Transverse colon (tissue), 4 donors: Measurements from ENCODE around the gene SEPTIN7. TPM values are rescaled to one million over a fixed set of nuclear protein-coding genes. Genes with fewer than 3 reads are reported as not detected.

Experiments
- DNase-seq: peaks from one replicate; pipeline ENCODE4 v3.0.0-alpha.2; 2019
- H3K27ac ChIP-seq, 4 donors: fragments of 200-600 bp; sonication (generic); 2 replicates each; pipeline ENCODE4 v1.5.1; 2016 to 2018; ENCODE audit warnings: inconsistent platforms in 4 of 4
- H3K27me3 ChIP-seq: fragments of 200-600 bp; sonication (generic); 2 replicates; pipeline ENCODE4 v1.5.1; 2017; ENCODE audit warnings: inconsistent platforms
- H3K36me3 ChIP-seq, 4 donors: fragments of 200-600 bp; sonication (generic); 2 replicates each; pipeline ENCODE4 v1.5.1; 2017 to 2019; ENCODE audit warnings: inconsistent platforms in 4 of 4
- H3K4me1 ChIP-seq, 4 donors: fragments of 200-600 bp; sonication (generic); 2 replicates each; pipeline ENCODE4 v1.5.1; 2017 to 2020; ENCODE audit warnings: inconsistent platforms in 4 of 4
- H3K4me3 ChIP-seq, 4 donors: fragments of 200-600 bp; sonication (generic); 1 replicate in 1 of 4; 2 replicates in 3 of 4; pipeline versions ENCODE4 v1.5.1 to v1.6.1; 2017 to 2019; ENCODE audit warnings: inconsistent platforms in 4 of 4
- H3K9me3 ChIP-seq, 2 donors: fragments of 200-600 bp; sonication (generic); 2 replicates each; pipeline ENCODE4 v1.5.1; 2017 to 2019; ENCODE audit warnings: inconsistent platforms in 2 of 2
- EP300 ChIP-seq: sonication (generic); formaldehyde crosslinking; IDR thresholded peaks from one replicate; pipeline ENCODE4 v1.6.1; 2017; ENCODE audit warnings: antibody characterized with exemption, low read depth
- POLR2A ChIP-seq: fragments of 450-650 bp; IDR thresholded peaks from one replicate; pipeline ENCODE4 v1.6.1; 2016; ENCODE audit warnings: antibody characterized with exemption, mild to moderate bottlenecking, moderate library complexity
- POLR2AphosphoS5 ChIP-seq, 3 donors: sonication (generic); formaldehyde crosslinking; IDR thresholded peaks; one replicate each; pipeline ENCODE4 v1.6.1; 2016; ENCODE audit warnings: antibody characterized with exemption in 3 of 3
- WGBS, 2 donors: methylation state at CpG; one replicate each; pipeline ENCODE4 v1.1.5; 2018; ENCODE audit warnings: low coverage in 1 of 2; 5-methylcytosine and 5-hydroxymethylcytosine counted together
- in situ Hi-C, 4 donors: fragments of 200-750 bp; cut with MboI; loops; one replicate each; pipeline versions ENCODE4 v1.15.0 to v1.15.1; 2017; ENCODE audit warnings: low sequenced_read_pairs in 3 of 4, low pct_ligation_motif_present in 1 of 4, low pct_unique_long_range_greater_than_20kb in 1 of 4
- intact Hi-C: fragments of 100-400 bp; cut with DNase I; formaldehyde crosslinking; loops from one replicate; pipeline ENCODE4 v1.15.1; 2023; ENCODE audit warnings: low total_unique reads
- total RNA-seq, 4 donors: library from RNA; depleted of rRNA; stranded (reverse); fragments of >200 nt; gene quantifications; one replicate each; pipeline ENCODE4 v1.1.0, GENCODE V29; 2016
- TF ChIP-seq, protein P1 (sequence below), 5 experiments: fragments of 200-600 bp in 3 of 5; fragments of 450-650 bp in 2 of 5; sonication (generic) in 3 of 5; IDR thresholded peaks; 1 replicate in 2 of 5; 2 replicates in 3 of 5; pipeline ENCODE4 v1.5.1; 2016 to 2017; ENCODE audit warnings: antibody characterized with exemption in 5 of 5, inconsistent platforms in 3 of 5, mild to moderate bottlenecking in 2 of 5, moderate library complexity in 1 of 5

SEPTIN7 gene
- total RNA-seq, 4 donors from 2014 or later, result 73.2 to 131 (median 101) TPM

DNA sequence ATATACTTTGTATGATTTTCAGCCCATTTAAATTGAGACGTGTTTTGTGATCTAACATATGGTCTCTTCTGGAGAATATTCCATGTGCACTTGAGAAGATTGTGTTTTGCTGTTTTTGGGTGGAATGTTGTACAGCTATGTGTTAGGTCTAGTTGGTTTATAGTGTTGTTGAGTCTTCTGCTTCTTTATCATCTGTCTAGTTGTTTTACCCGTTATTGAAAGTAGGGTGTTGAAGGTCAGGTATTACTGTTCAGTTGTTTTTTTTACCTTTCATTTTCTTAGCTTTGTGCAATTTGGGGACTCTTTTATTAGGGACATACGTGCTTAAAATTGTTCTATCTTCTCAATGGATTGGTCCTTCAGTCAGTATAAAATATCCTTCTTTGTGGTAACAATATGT is 18.5 kb downstream of the SEPTIN7 start:
- intact Hi-C loops, result no loop called here

GRCh38 chr7:35819954-35820703 is 19.3 kb downstream of the SEPTIN7 start:
- 80 to 85% methylated on average over 3 of the region's 3 CpGs for WGBS, 2 donors
- Histone ChIP-seq H3K4me3 (no peak overlapping the region), H3K27ac (no peak overlapping the region), H3K27me3 (no peaks in the 10 kb centered on the region), H3K36me3 (no peaks in the 10 kb centered on the region), H3K9me3 (no peaks in the 10 kb centered on the region), H3K4me1 (peaks cover 3 to 34% (median 21%) of the 10 kb centered on the region in 4 donors)
- in situ Hi-C loops (loop anchor here in 1 of 4 donors (25.0 kb wide), 1 partner anchor 108 kb away; no protein-coding TSS in a partner anchor), intact Hi-C loops (no loop called here)
- TF ChIP-seq POLR2A (no peak), EP300 (no peak), POLR2AphosphoS5 (IDR thresholded peaks at IDR 0.05) (no peak)
- TF ChIP-seq, protein P1, sequence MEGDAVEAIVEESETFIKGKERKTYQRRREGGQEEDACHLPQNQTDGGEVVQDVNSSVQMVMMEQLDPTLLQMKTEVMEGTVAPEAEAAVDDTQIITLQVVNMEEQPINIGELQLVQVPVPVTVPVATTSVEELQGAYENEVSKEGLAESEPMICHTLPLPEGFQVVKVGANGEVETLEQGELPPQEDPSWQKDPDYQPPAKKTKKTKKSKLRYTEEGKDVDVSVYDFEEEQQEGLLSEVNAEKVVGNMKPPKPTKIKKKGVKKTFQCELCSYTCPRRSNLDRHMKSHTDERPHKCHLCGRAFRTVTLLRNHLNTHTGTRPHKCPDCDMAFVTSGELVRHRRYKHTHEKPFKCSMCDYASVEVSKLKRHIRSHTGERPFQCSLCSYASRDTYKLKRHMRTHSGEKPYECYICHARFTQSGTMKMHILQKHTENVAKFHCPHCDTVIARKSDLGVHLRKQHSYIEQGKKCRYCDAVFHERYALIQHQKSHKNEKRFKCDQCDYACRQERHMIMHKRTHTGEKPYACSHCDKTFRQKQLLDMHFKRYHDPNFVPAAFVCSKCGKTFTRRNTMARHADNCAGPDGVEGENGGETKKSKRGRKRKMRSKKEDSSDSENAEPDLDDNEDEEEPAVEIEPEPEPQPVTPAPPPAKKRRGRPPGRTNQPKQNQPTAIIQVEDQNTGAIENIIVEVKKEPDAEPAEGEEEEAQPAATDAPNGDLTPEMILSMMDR (IDR thresholded peaks at IDR 0.05), result no peak
- DNase-seq, result no peak

More for the DNA sequence above, 18.5 kb downstream of the SEPTIN7 start:
- H3K36me3 ChIP-seq, result no peaks in the 10 kb centered on the region
- H3K27me3 ChIP-seq, result no peaks in the 10 kb centered on the region
- DNase-seq, result no peak
- H3K4me1 ChIP-seq, result peaks cover 3 to 26% (median 15%) of the 10 kb centered on the region in 4 donors
- no peak overlapping the region for H3K4me3 ChIP-seq
- 66 to 72% methylated on average over 3 of the region's 3 CpGs for WGBS, 2 donors
- in situ Hi-C loops, result loop anchor here in 1 of 4 donors (25.0 kb wide), 1 partner anchor 107 kb away; no protein-coding TSS in a partner anchor
- H3K27ac ChIP-seq, result no peak overlapping the region
- TF ChIP-seq POLR2AphosphoS5 (IDR thresholded peaks at IDR 0.05), result no peak
- no peak for TF ChIP-seq POLR2A
- no peak for TF ChIP-seq EP300
- TF ChIP-seq, protein P1 (IDR thresholded peaks at IDR 0.05), result no peak
- H3K9me3 ChIP-seq, result no peaks in the 10 kb centered on the region

- 97% methylated on average over 1 of the region's 1 CpG; no CpG with 5 or more reads in 1 of the 2 donors for WGBS, 2 donors
- intact Hi-C loops (no loop called here), in situ Hi-C loops (loop anchor here in 1 of 4 donors (25.0 kb wide), 1 partner anchor 109 kb away; no protein-coding TSS in a partner anchor)
- Histone ChIP-seq H3K4me1 (peaks cover 3 to 38% (median 24%) of the 10 kb centered on the region in 4 donors), H3K36me3 (no peaks in the 10 kb centered on the region), H3K27me3 (no peaks in the 10 kb centered on the region), H3K9me3 (no peaks in the 10 kb centered on the region), H3K27ac (no peak overlapping the region), H3K4me3 (no peak overlapping the region)
- no peak for TF ChIP-seq POLR2AphosphoS5 (IDR thresholded peaks at IDR 0.05)
- no peak for TF ChIP-seq EP300
- TF ChIP-seq, protein P1 (IDR thresholded peaks at IDR 0.05), result no peak
- no peak for TF ChIP-seq POLR2A
- no peak for DNase-seq
Measured at GRCh38 chr7:35820858-35821257, 20.0 kb downstream of the SEPTIN7 start.

DNA sequence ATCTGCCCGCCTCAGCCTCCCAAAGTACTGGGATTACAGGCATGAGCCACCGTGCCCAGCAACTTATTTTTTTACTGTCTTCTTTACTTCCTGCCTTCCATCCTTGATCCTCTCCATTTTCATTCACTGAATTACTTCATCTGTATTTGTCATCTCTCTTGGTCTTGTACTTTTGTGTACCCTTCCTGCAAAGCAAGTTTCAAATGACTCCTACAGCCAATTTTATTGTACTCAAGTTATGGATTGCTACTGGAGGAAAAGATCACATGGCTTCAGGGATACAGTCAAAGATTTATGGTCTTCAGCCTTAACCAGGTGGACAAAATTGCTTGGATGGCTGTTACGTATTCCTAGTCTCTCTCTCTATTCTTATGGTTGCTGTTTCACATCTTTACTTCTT is 22.6 kb downstream of the SEPTIN7 start:
- no peaks in the 10 kb centered on the region for H3K27me3 ChIP-seq
- H3K4me3 ChIP-seq, result no peak overlapping the region
- intact Hi-C loops, result no loop called here
- no peak overlapping the region for H3K27ac ChIP-seq
- TF ChIP-seq, protein P1 (IDR thresholded peaks at IDR 0.05), result no peak
- TF ChIP-seq EP300 (no peak), POLR2A (no peak), POLR2AphosphoS5 (IDR thresholded peaks at IDR 0.05) (no peak)
- no peaks in the 10 kb centered on the region for H3K36me3 ChIP-seq
- peaks cover 0 to 47% (median 28%) of the 10 kb centered on the region in 4 donors for H3K4me1 ChIP-seq
- no peak for DNase-seq
- H3K9me3 ChIP-seq, result no peaks in the 10 kb centered on the region
- WGBS, 2 donors, result 29 to 72% methylated on average over 1 to 3 of the region's 3 CpGs
- in situ Hi-C loops, result loop anchor here in 1 of 4 donors (25.0 kb wide), 1 partner anchor 111 kb away; no protein-coding TSS in a partner anchor
